Putamen (tissue), 1 donor: ENCODE results near the gene USP48.

Source experiments
- DNase-seq: peaks from one replicate; pipeline ENCODE4 v3.0.0-alpha.2; 2016; ENCODE audit warnings: low spot score

Gene USP48

GRCh38 chr1:21749859-21750468 is 33.0 kb downstream of the USP48 start:
- DNase-seq, result no peak

- no peak for DNase-seq
Observed at GRCh38 chr1:21749109-21749508, 33.8 kb downstream of the USP48 start.

GRCh38 chr1:21743476-21743875 is 39.5 kb downstream of the USP48 start:
- DNase-seq, result no peak

- no peak for DNase-seq
Observed at GRCh38 chr1:21742578-21742977, 40.4 kb downstream of the USP48 start.

- no peak for DNase-seq
Observed at GRCh38 chr1:21741206-21741605, 41.7 kb downstream of the USP48 start.

GRCh38 chr1:21736876-21737275 is 46.1 kb downstream of the USP48 start:
- no peak for DNase-seq

- DNase-seq, result no peak
Observed at GRCh38 chr1:21736011-21736410, 46.9 kb downstream of the USP48 start.

- no peak for DNase-seq
Observed at GRCh38 chr1:21734526-21734925, 48.4 kb downstream of the USP48 start.

GRCh38 chr1:21732664-21733063 is 50.3 kb downstream of the USP48 start:
- DNase-seq, result no peak

GRCh38 chr1:21725748-21726392 is 57.1 kb downstream of the USP48 start:
- no peak for DNase-seq

- DNase-seq, result no peak
Observed at GRCh38 chr1:21724570-21724969, 58.4 kb downstream of the USP48 start.

- no peak for DNase-seq
Observed at GRCh38 chr1:21724098-21724497, 58.9 kb downstream of the USP48 start.

GRCh38 chr1:21721295-21721985 is 61.5 kb downstream of the USP48 start:
- no peak for DNase-seq

GRCh38 chr1:21716169-21716568 is 66.8 kb downstream of the USP48 start:
- no peak for DNase-seq

GRCh38 chr1:21707891-21708290 is 75.1 kb downstream of the USP48 start:
- no peak for DNase-seq

- no peak for DNase-seq
Observed at GRCh38 chr1:21707086-21707840, 75.7 kb downstream of the USP48 start.

- peak; percentile 86 for DNase-seq
Observed at GRCh38 chr1:21706151-21706835, 76.7 kb downstream of the USP48 start.

GRCh38 chr1:21705303-21705980 is 77.5 kb downstream of the USP48 start:
- peak; percentile 69 for DNase-seq

GRCh38 chr1:21704145-21704544 is 78.8 kb downstream of the USP48 start:
- DNase-seq, result no peak

GRCh38 chr1:21703318-21703963 is 79.5 kb downstream of the USP48 start:
- no peak for DNase-seq

GRCh38 chr1:21702780-21703179 is 80.2 kb downstream of the USP48 start:
- no peak for DNase-seq
